B cell (primary cell): ENCODE results near the gene PLEKHO2. TPM values are rescaled to one million over a fixed set of nuclear protein-coding genes. Genes with fewer than 3 reads are reported as not detected.

ENCODE experiments used
- ATAC-seq: fragments of 200-7000 bp; cut with Tn5 transposase; one replicate; pipeline ENCODE4 v1.10.0; 2021; ENCODE audit warnings: low read depth, mild to moderate bottlenecking, moderate number of reproducible peaks, moderate library complexity
- CTCF ChIA-PET: fragments of 350-600 bp; sonication (Branson Sonifier 250); formaldehyde crosslinking; loops from one replicate; lab custom pipeline; 2021; ENCODE audit warnings: antibody characterized with exemption, inconsistent platforms; lab: Charles Lee
- POLR2A ChIA-PET: fragments of 350-600 bp; sonication (Branson Sonifier 250); formaldehyde crosslinking; loops from one replicate; lab custom pipeline; 2021; ENCODE audit warnings: antibody characterized with exemption; lab: Charles Lee
- DNase-seq: peaks from one replicate; pipeline ENCODE4 v3.0.0; 2013
- H2AFZ ChIP-seq: 2 replicates; pipeline ENCODE4 v1.6.1; 2012; ENCODE audit warnings: mild to moderate bottlenecking, low read depth, low read length; ENCODE audit not compliant: insufficient read depth, poor library complexity, severe bottlenecking
- H3K27ac ChIP-seq, 2 donors: 1 replicate in 1 of 2; 2 replicates in 1 of 2; pipeline ENCODE4 v1.5.1; 2012 to 2013; ENCODE audit warnings: low read length in 2 of 2, mild to moderate bottlenecking in 2 of 2, moderate library complexity in 1 of 2
- H3K27me3 ChIP-seq, 4 experiments: fragments of 200-600 bp in 1 of 4; sonication (generic) in 1 of 4; replicated peaks in 1 of 4; 1 replicate in 2 of 4; 2 replicates in 2 of 4; pipeline versions ENCODE4 v1.6.1 to v1.7.0; 2013 to 2016; ENCODE audit warnings: low read length in 3 of 4, mild to moderate bottlenecking in 2 of 4, mixed read lengths in 1 of 4, moderate library complexity in 1 of 4; ENCODE audit not compliant: insufficient read depth in 4 of 4, control insufficient read depth in 3 of 4; ENCODE audit errors: control extremely low read depth in 1 of 4
- H3K36me3 ChIP-seq, 2 experiments: replicated peaks in 1 of 2; 1 replicate in 1 of 2; 2 replicates in 1 of 2; pipeline versions ENCODE4 v1.6.1 to v1.7.1; 2013; ENCODE audit warnings: low read length in 1 of 2; ENCODE audit not compliant: insufficient read depth in 2 of 2, control insufficient read depth in 1 of 2; ENCODE audit errors: control extremely low read depth in 1 of 2, extremely low read depth in 1 of 2
- H3K4me1 ChIP-seq, 2 donors: fragments of 200-600 bp in 1 of 2; sonication (generic) in 1 of 2; 1 replicate in 1 of 2; 2 replicates in 1 of 2; pipeline versions ENCODE4 v1.5.1 to v1.6.1; 2013 to 2017; ENCODE audit warnings: low read length in 2 of 2; ENCODE audit not compliant: control insufficient read depth in 2 of 2, insufficient read depth in 2 of 2
- H3K4me2 ChIP-seq: replicated peaks from 2 replicates; pipeline ENCODE3; 2012; ENCODE audit warnings: mild to moderate bottlenecking, low read depth, low read length; ENCODE audit not compliant: poor library complexity, severe bottlenecking
- H3K4me3 ChIP-seq, 5 experiments: fragments of 200-600 bp in 1 of 5; sonication (generic) in 1 of 5; 1 replicate in 3 of 5; 2 replicates in 2 of 5; pipeline versions ENCODE4 v1.5.1 to v1.7.0; 2011 to 2016; ENCODE audit warnings: low read length in 4 of 5, mild to moderate bottlenecking in 4 of 5, low read depth in 2 of 5, control low read depth in 1 of 5, moderate library complexity in 1 of 5; ENCODE audit not compliant: insufficient read depth in 1 of 5; ENCODE audit errors: control extremely low read depth in 1 of 5, extremely low read depth in 1 of 5
- H3K79me2 ChIP-seq: fragments of 200-600 bp; sonication (generic); one replicate; pipeline ENCODE4 v1.6.0; 2016; ENCODE audit warnings: low read length; ENCODE audit not compliant: control insufficient read depth, insufficient read depth
- H3K9ac ChIP-seq: fragments of 200-600 bp; sonication (generic); 2 replicates; pipeline ENCODE4 v1.6.1; 2017; ENCODE audit warnings: mild to moderate bottlenecking, low read length, moderate library complexity
- H3K9me3 ChIP-seq, 3 donors: one replicate each; pipeline versions ENCODE4 v1.6.1 to v1.7.1; 2013; ENCODE audit warnings: low read length in 2 of 3; ENCODE audit not compliant: control insufficient read depth in 2 of 3, insufficient read depth in 1 of 3; ENCODE audit errors: control extremely low read depth in 1 of 3
- H4K20me1 ChIP-seq: 2 replicates; pipeline ENCODE4 v1.6.0; 2012; ENCODE audit warnings: mild to moderate bottlenecking, low read length; ENCODE audit not compliant: insufficient read depth, control insufficient read depth, poor library complexity, severe bottlenecking
- H3K27ac Mint-ChIP-seq: one replicate; pipeline ENCODE4 v1.8.0; 2021; ENCODE audit warnings: mixed read lengths
- H3K27me3 Mint-ChIP-seq: one replicate; pipeline ENCODE4 v1.8.0; 2021; ENCODE audit warnings: mixed read lengths
- H3K4me1 Mint-ChIP-seq: one replicate; pipeline ENCODE4 v1.8.0; 2021; ENCODE audit warnings: mixed read lengths
- H3K4me3 Mint-ChIP-seq: one replicate; pipeline ENCODE4 v1.8.0; 2021; ENCODE audit warnings: mixed read lengths
- H3K9me3 Mint-ChIP-seq: one replicate; pipeline ENCODE4 v1.8.0; 2022; ENCODE audit warnings: mixed read lengths; ENCODE audit not compliant: insufficient read depth
- CTCF ChIP-seq: fragments of 200-600 bp; IDR thresholded peaks from one replicate; pipeline ENCODE4 v1.8.0; 2022; ENCODE audit warnings: antibody characterized with exemption, mild to moderate bottlenecking
- EZH2 ChIP-seq: IDR thresholded peaks from 2 replicates; pipeline ENCODE4 v1.6.1; 2012; ENCODE audit warnings: borderline replicate concordance, low read depth, mild to moderate bottlenecking, moderate library complexity, low read length; ENCODE audit not compliant: insufficient read depth, poor library complexity, severe bottlenecking
- WGBS: methylation state at CpG from one replicate; pipeline ENCODE4 v1.1.5; 2013; ENCODE audit warnings: missing lambda C conversion rate; ENCODE audit not compliant: insufficient coverage; 5-methylcytosine and 5-hydroxymethylcytosine counted together
- intact Hi-C: fragments of 100-400 bp; cut with micrococcal nuclease; formaldehyde crosslinking; loops from one replicate; pipeline ENCODE4 v1.10.0; 2022
- polyA plus RNA-seq: library from polyadenylated mRNA; depleted of rRNA; stranded (reverse); fragments of >200 nt; gene quantifications from 2 replicates; pipeline ENCODE4 v1.2.3, GENCODE V29; 2012
- total RNA-seq, 2 donors: library from RNA; stranded (reverse); fragments of 120-200 nt in 1 of 2; gene quantifications; 1 replicate in 1 of 2; 2 replicates in 1 of 2; pipeline versions ENCODE4 v1.2.3 to v1.2.4, GENCODE V29; 2013 to 2022

The PLEKHO2 gene
- total and polyA plus RNA-seq, 2 donors (not counting 1 experiment from before 2014, with no cell fraction given), result 13.7 to 23.1 TPM

DNA sequence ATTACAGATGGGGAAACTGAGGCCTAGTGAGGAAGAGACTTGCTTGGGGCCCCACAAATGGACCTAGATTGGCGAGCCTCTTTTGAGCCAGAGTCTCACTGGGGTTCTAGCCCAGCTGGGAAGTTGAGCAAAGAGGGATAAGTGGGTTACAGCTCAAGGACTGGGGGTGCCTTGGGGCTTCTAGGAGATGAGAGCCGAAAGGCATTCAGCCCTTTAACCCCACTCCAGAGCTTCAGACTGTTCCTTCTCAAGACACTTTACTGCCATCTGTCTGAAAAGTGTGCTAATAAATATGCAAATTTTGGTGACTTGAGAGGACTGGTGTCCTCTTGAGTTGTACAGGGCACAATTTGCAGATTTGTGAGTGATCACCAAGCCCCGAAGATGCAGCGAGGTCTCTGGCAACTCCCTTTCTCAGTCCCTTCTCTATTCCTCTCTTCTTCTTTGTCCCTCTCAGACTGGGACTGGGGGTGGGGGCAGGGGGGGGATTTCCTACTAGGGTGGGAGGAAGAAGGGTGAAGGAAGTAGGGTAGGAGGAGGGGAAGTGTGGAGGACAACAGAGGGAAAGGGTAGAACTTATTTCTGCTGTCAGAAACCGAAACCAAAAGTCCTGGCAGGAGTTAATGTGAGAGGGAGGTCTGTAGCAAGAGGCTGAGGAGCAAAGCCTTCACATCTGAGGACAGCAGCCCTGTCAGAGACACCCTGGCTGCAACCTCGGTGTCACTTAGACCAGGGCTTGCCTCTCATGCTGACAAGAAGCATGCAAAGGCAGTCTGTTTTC lies 53.8 kb downstream of the PLEKHO2 start:
- ATAC-seq, result peak; percentile 18
- peak; percentile 81 for DNase-seq
- peak overlapping the region; percentile 71 for H2AFZ ChIP-seq
- H3K27ac Mint-ChIP-seq, result peak overlapping the region; percentile 99
- H3K9me3 ChIP-seq, result no peaks in the 10 kb centered on the region
- H3K27me3 ChIP-seq, result no peaks in the 10 kb centered on the region
- peak overlapping the region; percentile 95 for H3K4me2 ChIP-seq
- POLR2A ChIA-PET, result interaction anchor here (0.8 to 2.9 kb wide), 9 partner anchors 10 to 409 kb away, joined by 3 to 32 read pairs (median 13); partner anchors contain the start of genes PIF1, PLEKHO2 and RNU5B-1
- TF ChIP-seq CTCF, result peak; percentile 45
- no peak for TF ChIP-seq EZH2
- peak overlapping the region; percentile 86 to 94 for H3K27ac ChIP-seq
- no peaks in the 10 kb centered on the region for H4K20me1 ChIP-seq
- intact Hi-C loops, result loop anchor here (1.0 to 10.0 kb wide), 6 partner anchors 10 to 409 kb away; partner anchors contain the start of genes CLPX, PLEKHO2 and RNU5B-1
- peak overlapping the region; percentile 90 for H3K4me3 Mint-ChIP-seq
- H3K9ac ChIP-seq, result peak overlapping the region; percentile 73
- peak overlapping the region; percentile 11 to 71 (median 32) for H3K4me3 ChIP-seq
- peaks cover 68% of the 10 kb centered on the region for H3K4me1 Mint-ChIP-seq
- 14% methylated on average over 3 of the region's 6 CpGs for WGBS
- H3K9me3 Mint-ChIP-seq, result no peaks in the 10 kb centered on the region
- H3K27me3 Mint-ChIP-seq, result no peaks in the 10 kb centered on the region
- CTCF ChIA-PET, result interaction anchor here (0.7 to 7.1 kb wide), 21 partner anchors 11 to 402 kb away, joined by 3 to 81 read pairs (median 5); partner anchors contain the start of genes PIF1, PLEKHO2 and SPG21
- peaks cover 50 to 65% of the 10 kb centered on the region in 2 donors for H3K4me1 ChIP-seq
- H3K36me3 ChIP-seq, result no peaks in the 10 kb centered on the region
- H3K79me2 ChIP-seq, result no peaks in the 10 kb centered on the region
